ENCODE measurements around the gene PDE7B.

Gene PDE7B

DNA sequence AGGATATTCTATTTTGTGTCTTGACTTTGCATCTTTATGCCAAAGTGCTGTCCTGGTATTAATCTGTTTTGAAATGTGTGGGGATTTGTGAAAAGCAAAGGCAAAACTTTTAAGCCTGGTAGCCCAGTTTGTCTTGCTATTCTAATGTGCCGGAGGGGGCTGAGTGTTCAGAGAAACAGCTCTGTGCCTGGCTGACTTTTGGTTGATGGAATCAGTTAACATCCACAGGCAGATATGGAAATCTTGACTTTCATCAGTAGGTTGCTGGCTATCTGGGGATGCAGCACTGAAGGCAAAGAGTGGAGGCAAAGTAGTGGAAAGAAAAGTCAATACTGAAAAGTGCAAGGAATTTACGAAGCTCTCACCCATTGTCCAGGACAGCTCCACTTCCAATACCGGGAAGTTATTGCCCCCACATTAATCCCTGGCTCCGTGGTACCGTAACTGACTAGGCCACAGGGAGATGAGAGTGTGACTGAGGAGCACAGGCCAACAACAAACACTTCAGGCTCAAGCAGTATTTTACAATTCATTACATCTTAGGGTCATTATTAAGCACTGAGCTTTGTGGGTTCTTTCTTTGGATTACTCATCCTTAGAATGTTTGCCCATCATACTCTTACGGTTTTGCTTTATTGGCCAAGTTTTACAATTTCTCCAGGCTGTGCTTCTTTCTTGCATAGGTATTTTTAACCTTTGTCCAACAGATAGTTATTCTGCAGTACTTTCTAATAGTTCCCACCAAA lies 234.0 kb downstream of the PDE7B start:
- no peak for TF ChIP-seq POLR2AphosphoS5 (IDR thresholded peaks at IDR 0.05; ENCODE audit: low read depth, low read length)
- TF ChIP-seq FOXP2 (optimal IDR thresholded peaks at IDR 0.05; ENCODE audit: borderline replicate concordance, extremely low read depth, extremely low read length, insufficient read depth), result no peak
- TF ChIP-seq SIN3A (IDR thresholded peaks at IDR 0.05; ENCODE audit: borderline replicate concordance, insufficient read depth, low read length), result no peak
- TF ChIP-seq TAF1 (IDR thresholded peaks at IDR 0.05; ENCODE audit: borderline replicate concordance, insufficient read depth, low read length), result no peak
- TF ChIP-seq, protein P1, sequence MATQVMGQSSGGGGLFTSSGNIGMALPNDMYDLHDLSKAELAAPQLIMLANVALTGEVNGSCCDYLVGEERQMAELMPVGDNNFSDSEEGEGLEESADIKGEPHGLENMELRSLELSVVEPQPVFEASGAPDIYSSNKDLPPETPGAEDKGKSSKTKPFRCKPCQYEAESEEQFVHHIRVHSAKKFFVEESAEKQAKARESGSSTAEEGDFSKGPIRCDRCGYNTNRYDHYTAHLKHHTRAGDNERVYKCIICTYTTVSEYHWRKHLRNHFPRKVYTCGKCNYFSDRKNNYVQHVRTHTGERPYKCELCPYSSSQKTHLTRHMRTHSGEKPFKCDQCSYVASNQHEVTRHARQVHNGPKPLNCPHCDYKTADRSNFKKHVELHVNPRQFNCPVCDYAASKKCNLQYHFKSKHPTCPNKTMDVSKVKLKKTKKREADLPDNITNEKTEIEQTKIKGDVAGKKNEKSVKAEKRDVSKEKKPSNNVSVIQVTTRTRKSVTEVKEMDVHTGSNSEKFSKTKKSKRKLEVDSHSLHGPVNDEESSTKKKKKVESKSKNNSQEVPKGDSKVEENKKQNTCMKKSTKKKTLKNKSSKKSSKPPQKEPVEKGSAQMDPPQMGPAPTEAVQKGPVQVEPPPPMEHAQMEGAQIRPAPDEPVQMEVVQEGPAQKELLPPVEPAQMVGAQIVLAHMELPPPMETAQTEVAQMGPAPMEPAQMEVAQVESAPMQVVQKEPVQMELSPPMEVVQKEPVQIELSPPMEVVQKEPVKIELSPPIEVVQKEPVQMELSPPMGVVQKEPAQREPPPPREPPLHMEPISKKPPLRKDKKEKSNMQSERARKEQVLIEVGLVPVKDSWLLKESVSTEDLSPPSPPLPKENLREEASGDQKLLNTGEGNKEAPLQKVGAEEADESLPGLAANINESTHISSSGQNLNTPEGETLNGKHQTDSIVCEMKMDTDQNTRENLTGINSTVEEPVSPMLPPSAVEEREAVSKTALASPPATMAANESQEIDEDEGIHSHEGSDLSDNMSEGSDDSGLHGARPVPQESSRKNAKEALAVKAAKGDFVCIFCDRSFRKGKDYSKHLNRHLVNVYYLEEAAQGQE (IDR thresholded peaks at IDR 0.05; ENCODE audit: insufficient read depth in 1 of 2, low read depth in 2 of 2, low read length in 2 of 2), result no peak

DNA sequence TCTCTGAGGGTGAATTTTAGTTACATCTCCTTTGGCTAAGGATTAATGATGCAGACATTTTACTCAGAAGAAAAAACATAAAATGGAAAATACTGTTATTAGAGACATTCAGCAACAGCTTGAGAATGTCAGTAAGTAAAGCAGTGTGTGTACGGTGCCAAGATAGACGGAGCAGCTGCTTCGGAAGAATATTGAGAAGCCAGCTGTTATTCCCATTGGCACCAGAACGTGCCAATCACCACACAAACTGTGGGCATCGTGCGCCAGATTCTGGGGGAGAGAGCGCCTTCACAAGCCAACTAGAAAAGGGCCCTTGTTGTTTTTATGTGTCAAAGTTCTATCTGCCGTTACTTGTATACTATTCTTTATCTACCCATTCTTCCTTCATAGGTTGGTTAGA lies 235.2 kb downstream of the PDE7B start:
- TF ChIP-seq SIN3A (IDR thresholded peaks at IDR 0.05; ENCODE audit: borderline replicate concordance, insufficient read depth, low read length), result no peak
- TF ChIP-seq TAF1 (IDR thresholded peaks at IDR 0.05; ENCODE audit: borderline replicate concordance, insufficient read depth, low read length), result no peak
- TF ChIP-seq FOXP2 (optimal IDR thresholded peaks at IDR 0.05; ENCODE audit: borderline replicate concordance, extremely low read depth, extremely low read length, insufficient read depth), result no peak
- TF ChIP-seq, protein P1 (IDR thresholded peaks at IDR 0.05; ENCODE audit: insufficient read depth in 1 of 2, low read depth in 2 of 2, low read length in 2 of 2), result no peak
- TF ChIP-seq POLR2AphosphoS5 (IDR thresholded peaks at IDR 0.05; ENCODE audit: low read depth, low read length), result no peak

DNA sequence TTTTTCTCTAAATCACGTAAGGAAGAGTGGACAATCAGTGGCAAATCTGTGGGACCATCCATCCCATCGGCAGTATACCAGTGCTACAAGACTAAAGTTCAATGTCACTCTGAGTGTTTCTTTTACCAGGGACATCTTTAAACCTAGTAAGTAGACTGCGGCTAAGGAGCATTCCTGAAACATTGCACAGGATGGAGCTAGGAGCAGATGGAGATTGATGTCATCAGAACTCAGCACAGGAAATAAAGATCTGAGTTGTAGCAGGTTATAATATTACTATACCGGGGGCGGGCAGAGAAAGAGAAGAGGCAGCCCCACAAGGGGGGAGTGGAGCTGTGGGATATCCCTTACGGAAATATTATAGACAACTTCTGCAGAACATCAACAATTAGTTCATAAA lies 236.5 kb downstream of the PDE7B start:
- TF ChIP-seq, protein P1 (IDR thresholded peaks at IDR 0.05; ENCODE audit: insufficient read depth in 1 of 2, low read depth in 2 of 2, low read length in 2 of 2), result no peak
- TF ChIP-seq FOXP2 (optimal IDR thresholded peaks at IDR 0.05; ENCODE audit: borderline replicate concordance, extremely low read depth, extremely low read length, insufficient read depth), result no peak
- TF ChIP-seq POLR2AphosphoS5 (IDR thresholded peaks at IDR 0.05; ENCODE audit: low read depth, low read length), result no peak
- TF ChIP-seq TAF1 (IDR thresholded peaks at IDR 0.05; ENCODE audit: borderline replicate concordance, insufficient read depth, low read length), result no peak
- no peak for TF ChIP-seq SIN3A (IDR thresholded peaks at IDR 0.05; ENCODE audit: borderline replicate concordance, insufficient read depth, low read length)

DNA sequence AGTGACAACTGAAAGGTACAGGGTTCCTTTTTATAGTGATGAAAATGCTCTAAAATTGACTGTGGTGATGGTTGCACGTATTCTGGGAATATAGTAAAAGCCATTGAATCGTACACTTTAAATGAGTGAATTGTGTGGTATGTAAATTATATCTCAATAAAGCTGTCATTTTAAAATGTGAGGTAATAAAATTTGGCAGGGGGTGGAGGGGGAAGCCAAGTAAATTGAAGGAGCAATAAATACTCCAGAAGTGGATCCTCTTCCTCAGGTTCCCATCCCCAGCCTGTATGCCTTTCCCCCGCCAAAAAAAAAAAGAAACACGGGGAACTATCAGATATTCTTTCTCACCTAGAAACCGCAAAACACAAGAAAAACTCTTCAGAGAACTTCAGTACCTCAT lies 237.2 kb downstream of the PDE7B start:
- TF ChIP-seq POLR2AphosphoS5 (IDR thresholded peaks at IDR 0.05; ENCODE audit: low read depth, low read length) (no peak), SIN3A (IDR thresholded peaks at IDR 0.05; ENCODE audit: borderline replicate concordance, insufficient read depth, low read length) (no peak), TAF1 (IDR thresholded peaks at IDR 0.05; ENCODE audit: borderline replicate concordance, insufficient read depth, low read length) (no peak), FOXP2 (optimal IDR thresholded peaks at IDR 0.05; ENCODE audit: borderline replicate concordance, extremely low read depth, extremely low read length, insufficient read depth) (no peak)
- TF ChIP-seq, protein P1 (IDR thresholded peaks at IDR 0.05; ENCODE audit: insufficient read depth in 1 of 2, low read depth in 2 of 2, low read length in 2 of 2), result no peak

All from PFSK-1 (cell line).